Activated CD8-positive, alpha-beta T cell treated with anti-CD3 and anti-CD28 coated beads for 36 hours (primary cell): ENCODE results near the gene ADAM11. TPM values are rescaled to one million over a fixed set of nuclear protein-coding genes. Genes with fewer than 3 reads are reported as not detected.

Experiments used
- ATAC-seq: fragments of 200-7000 bp; cut with Tn5 transposase; one replicate; pipeline ENCODE4 v1.10.0; 2021; ENCODE audit warnings: mild to moderate bottlenecking, moderate library complexity
- CTCF ChIA-PET: fragments of 350-600 bp; sonication (Branson Sonifier 250); formaldehyde crosslinking; loops from one replicate; lab custom pipeline; 2021; ENCODE audit warnings: antibody characterized with exemption; lab: Charles Lee
- POLR2A ChIA-PET: fragments of 350-600 bp; sonication (Branson Sonifier 250); formaldehyde crosslinking; loops from one replicate; lab custom pipeline; 2021; ENCODE audit warnings: antibody characterized with exemption; lab: Charles Lee
- DNase-seq: peaks from one replicate; pipeline ENCODE4 v3.0.0-alpha.2; 2020
- H3K27ac Mint-ChIP-seq: one replicate; pipeline ENCODE4 v1.8.0; 2021; ENCODE audit warnings: mild to moderate bottlenecking, mixed read lengths
- H3K27me3 Mint-ChIP-seq: one replicate; pipeline ENCODE4 v1.8.0; 2021; ENCODE audit warnings: mixed read lengths
- H3K36me3 Mint-ChIP-seq: one replicate; pipeline ENCODE4 v1.8.0; 2021; ENCODE audit warnings: low read depth, mixed read lengths
- H3K4me1 Mint-ChIP-seq: one replicate; pipeline ENCODE4 v1.8.0; 2021; ENCODE audit warnings: low read depth, mixed read lengths
- H3K4me3 Mint-ChIP-seq: one replicate; pipeline ENCODE4 v1.8.0; 2021; ENCODE audit warnings: mild to moderate bottlenecking, moderate library complexity, mixed read lengths
- H3K9me3 Mint-ChIP-seq: one replicate; pipeline ENCODE4 v1.8.0; 2021; ENCODE audit warnings: mixed read lengths
- CTCF ChIP-seq: fragments of 200-600 bp; IDR thresholded peaks from one replicate; pipeline ENCODE4 v1.8.0; 2022; ENCODE audit warnings: antibody characterized with exemption, mild to moderate bottlenecking
- intact Hi-C: fragments of 100-400 bp; cut with micrococcal nuclease; formaldehyde crosslinking; loops from one replicate; pipeline ENCODE4 v1.10.0; 2022
- total RNA-seq, 2 experiments: library from RNA; stranded (reverse); gene quantifications; one replicate each; pipeline ENCODE4 v1.2.3, GENCODE V29; 2021

The ADAM11 gene
- total RNA-seq, 2 experiments from 2014 or later: 0.07 to 0.27 TPM

- H3K4me3 Mint-ChIP-seq: no peak overlapping the region
- ChIA-PET CTCF (interaction anchor here (3.7 to 13.0 kb wide), 2 partner anchors 93 to 106 kb away, joined by 35 to 205 read pairs; no protein-coding TSS in a partner anchor), POLR2A (interaction anchor here (1.3 kb wide), 1 partner anchor 126 kb away, joined by 4 read pairs; no protein-coding TSS in a partner anchor)
- intact Hi-C loops: no loop called here
- no peak for DNase-seq
- H3K27me3 Mint-ChIP-seq: peaks cover 5% of the 10 kb centered on the region
- H3K4me1 Mint-ChIP-seq: peaks cover 5% of the 10 kb centered on the region
- H3K27ac Mint-ChIP-seq: no peak overlapping the region
- H3K9me3 Mint-ChIP-seq: no peaks in the 10 kb centered on the region
- no peaks in the 10 kb centered on the region for H3K36me3 Mint-ChIP-seq
- TF ChIP-seq CTCF: no peak
- ATAC-seq: no peak
These were observed 14.4 kb downstream of the ADAM11 start for GRCh38 chr17:44773140-44773539.

- peak; percentile 99 for TF ChIP-seq CTCF
- Mint-ChIP-seq H3K4me3 (peak overlapping the region; percentile 79), H3K4me1 (peaks cover 5% of the 10 kb centered on the region), H3K27me3 (peaks cover 5% of the 10 kb centered on the region), H3K36me3 (no peaks in the 10 kb centered on the region), H3K9me3 (no peaks in the 10 kb centered on the region), H3K27ac (no peak overlapping the region)
- CTCF ChIA-PET: interaction anchor here (0.9 to 13.0 kb wide), 18 partner anchors 11 to 248 kb away, joined by 3 to 205 read pairs (median 4); partner anchors contain the start of gene HIGD1B
- POLR2A ChIA-PET: interaction anchor here (1.0 to 1.9 kb wide), 4 partner anchors 11 to 125 kb away, joined by 3 to 7 read pairs (median 3); partner anchors contain the start of gene EFTUD2
- intact Hi-C loops: loop anchor here (2.0 kb wide), 1 partner anchor 92 kb away; no protein-coding TSS in a partner anchor
- ATAC-seq (peak; percentile 41), DNase-seq (peak; percentile 94)
These were observed 15.7 kb downstream of the ADAM11 start for GRCh38 chr17:44774271-44775135.

- Mint-ChIP-seq H3K4me3 (peak overlapping the region; percentile 79), H3K27ac (no peak overlapping the region), H3K36me3 (no peaks in the 10 kb centered on the region), H3K27me3 (peaks cover 6% of the 10 kb centered on the region), H3K9me3 (no peaks in the 10 kb centered on the region), H3K4me1 (peaks cover 5% of the 10 kb centered on the region)
- POLR2A ChIA-PET: interaction anchor here (1.2 to 1.9 kb wide), 4 partner anchors 16 to 124 kb away, joined by 3 to 7 read pairs (median 4); partner anchors contain the start of gene EFTUD2
- CTCF ChIA-PET: interaction anchor here (0.6 to 13.0 kb wide), 23 partner anchors 11 to 275 kb away, joined by 3 to 205 read pairs (median 4); partner anchors contain the start of gene HIGD1B
- peak; percentile 60 for TF ChIP-seq CTCF
- intact Hi-C loops: loop anchor here (2.0 kb wide), 1 partner anchor 92 kb away; no protein-coding TSS in a partner anchor
- ATAC-seq (peak; percentile 97), DNase-seq (peak; percentile 99)
These were observed 16.5 kb downstream of the ADAM11 start for GRCh38 chr17:44775136-44775837.

- no peak for DNase-seq
- intact Hi-C loops: loop anchor here (2.0 kb wide), 1 partner anchor 91 kb away; no protein-coding TSS in a partner anchor
- Mint-ChIP-seq H3K4me3 (peak overlapping the region; percentile 79), H3K27ac (peak overlapping the region; percentile 49), H3K4me1 (peaks cover 5% of the 10 kb centered on the region), H3K27me3 (peaks cover 3% of the 10 kb centered on the region), H3K9me3 (no peaks in the 10 kb centered on the region), H3K36me3 (no peaks in the 10 kb centered on the region)
- TF ChIP-seq CTCF: no peak
- peak; percentile 26 for ATAC-seq
- POLR2A ChIA-PET: interaction anchor here (0.6 to 1.9 kb wide), 4 partner anchors 17 to 344 kb away, joined by 3 to 7 read pairs (median 6); partner anchors contain the start of gene EFTUD2
- CTCF ChIA-PET: interaction anchor here (0.6 to 13.0 kb wide), 22 partner anchors 12 to 359 kb away, joined by 3 to 205 read pairs (median 4); partner anchors contain the start of gene ACBD4
These were observed 17.2 kb downstream of the ADAM11 start for GRCh38 chr17:44775838-44776621.
